Liver (tissue), 9 donors: ENCODE measurements around the gene TET2. TPM values are rescaled to one million over a fixed set of nuclear protein-coding genes. Genes with fewer than 3 reads are reported as not detected.

Source experiments
- DNase-seq: peaks from one replicate; pipeline ENCODE4 v3.0.0-alpha.2; 2017; ENCODE audit warnings: low spot score
- H3K27ac ChIP-seq, 2 donors: one replicate each; pipeline ENCODE4 v1.7.0; 2013; ENCODE audit warnings: inconsistent platforms in 2 of 2, low read length in 2 of 2, control low read depth in 1 of 2, low read depth in 1 of 2, mild to moderate bottlenecking in 1 of 2
- H3K27me3 ChIP-seq, 4 donors: one replicate each; pipeline versions ENCODE4 v1.6.1 to v1.7.0; 2013; ENCODE audit warnings: low read length in 3 of 4, inconsistent platforms in 1 of 4, mild to moderate bottlenecking in 1 of 4, moderate library complexity in 1 of 4; ENCODE audit not compliant: control insufficient read depth in 4 of 4, insufficient read depth in 4 of 4
- H3K36me3 ChIP-seq, 4 donors: one replicate each; pipeline versions ENCODE4 v1.6.1 to v1.7.0; 2013; ENCODE audit warnings: low read length in 3 of 4, mild to moderate bottlenecking in 3 of 4, low read depth in 1 of 4, moderate library complexity in 1 of 4; ENCODE audit not compliant: control insufficient read depth in 4 of 4, insufficient read depth in 3 of 4
- H3K4me1 ChIP-seq, 4 donors: one replicate each; pipeline versions ENCODE4 v1.6.1 to v1.7.0; 2013; ENCODE audit warnings: low read length in 3 of 4, mild to moderate bottlenecking in 3 of 4, moderate library complexity in 1 of 4; ENCODE audit not compliant: control insufficient read depth in 4 of 4, insufficient read depth in 4 of 4
- H3K4me3 ChIP-seq, 3 donors: one replicate each; pipeline versions ENCODE4 v1.6.1 to v1.7.0; 2013; ENCODE audit warnings: low read length in 3 of 3, control low read depth in 1 of 3, low read depth in 1 of 3, mild to moderate bottlenecking in 1 of 3
- H3K9ac ChIP-seq, 2 donors: one replicate each; pipeline ENCODE4 v1.7.0; 2013; ENCODE audit warnings: low read length in 2 of 2, mild to moderate bottlenecking in 2 of 2, moderate library complexity in 2 of 2, control low read depth in 1 of 2, low read depth in 1 of 2
- H3K9me3 ChIP-seq, 4 donors: one replicate each; pipeline versions ENCODE4 v1.6.1 to v1.7.0; 2013; ENCODE audit warnings: low read length in 3 of 4; ENCODE audit not compliant: control insufficient read depth in 4 of 4
- ATF3 ChIP-seq: IDR thresholded peaks from 2 replicates; pipeline ENCODE4 v1.6.1; 2016; ENCODE audit warnings: antibody characterized with exemption
- EGR1 ChIP-seq, 2 donors: IDR thresholded peaks; 2 replicates each; pipeline ENCODE4 v1.6.1; 2016 to 2018; ENCODE audit warnings: antibody characterized with exemption in 2 of 2, low read depth in 2 of 2
- FOXA1 ChIP-seq: IDR thresholded peaks from 2 replicates; pipeline ENCODE4 v1.6.1; 2016; ENCODE audit warnings: antibody characterized with exemption
- FOXA2 ChIP-seq: IDR thresholded peaks from 2 replicates; pipeline ENCODE4 v1.6.1; 2016; ENCODE audit warnings: antibody characterized with exemption
- GABPA ChIP-seq, 2 donors: IDR thresholded peaks in 1 of 2; conservative IDR thresholded peaks in 1 of 2; 2 replicates each; pipeline ENCODE4 v1.6.1; 2016; ENCODE audit warnings: antibody characterized with exemption in 2 of 2, mild to moderate bottlenecking in 1 of 2, moderate library complexity in 1 of 2
- HNF4G ChIP-seq: IDR thresholded peaks from 2 replicates; pipeline ENCODE4 v1.6.1; 2016; ENCODE audit warnings: antibody characterized with exemption
- NR2F2 ChIP-seq: IDR thresholded peaks from 2 replicates; pipeline ENCODE4 v1.6.1; 2016; ENCODE audit warnings: antibody characterized with exemption
- REST ChIP-seq: IDR thresholded peaks from 2 replicates; pipeline ENCODE4 v1.6.1; 2016; ENCODE audit warnings: antibody characterized with exemption, mild to moderate bottlenecking
- RXRA ChIP-seq, 2 donors: IDR thresholded peaks; 2 replicates each; pipeline ENCODE4 v1.6.1; 2017 to 2018; ENCODE audit warnings: antibody characterized with exemption in 2 of 2, mild to moderate bottlenecking in 1 of 2
- YY1 ChIP-seq: IDR thresholded peaks from 2 replicates; pipeline ENCODE4 v1.6.1; 2016; ENCODE audit warnings: antibody characterized with exemption, mild to moderate bottlenecking
- WGBS: extraction: QIAGEN DNeasy Blood & Tissue Kit; methylation state at CpG from one replicate; pipeline ENCODE4 v1.1.7; 2013; 5-methylcytosine and 5-hydroxymethylcytosine counted together
- polyA plus RNA-seq, 2 donors: library from polyadenylated mRNA; stranded (reverse) in 1 of 2; unstranded in 1 of 2; fragments of 200-250 nt in 1 of 2; fragments of >200 nt in 1 of 2; fragmentation: Nextera tagmentation in 1 of 2; extraction: Ambion mirVana in 1 of 2; gene quantifications; one replicate each; pipeline versions ENCODE4 v1.2.1 to v1.2.3, GENCODE V29; 2013 to 2015
- total RNA-seq, 2 donors: library from RNA; depleted of rRNA; stranded (reverse); fragments of >200 nt; gene quantifications; one replicate each; pipeline ENCODE4 v1.2.3, GENCODE V29; 2014
- TF ChIP-seq, protein P1 (sequence below): IDR thresholded peaks from 2 replicates; pipeline ENCODE4 v1.6.1; 2016; ENCODE audit warnings: antibody characterized with exemption
- TF ChIP-seq, protein P2 (sequence below): IDR thresholded peaks from 2 replicates; pipeline ENCODE4 v1.6.1; 2016; ENCODE audit warnings: antibody characterized with exemption
- donor health status: healthy.
- donor health status: healthy.
- donor health status: healthy.
- donor health status: healthy.
- donor health status: healthy.

The TET2 gene
- total and polyA plus RNA-seq, 4 donors = 0.88 to 8.4 (median 5.5) TPM

DNA sequence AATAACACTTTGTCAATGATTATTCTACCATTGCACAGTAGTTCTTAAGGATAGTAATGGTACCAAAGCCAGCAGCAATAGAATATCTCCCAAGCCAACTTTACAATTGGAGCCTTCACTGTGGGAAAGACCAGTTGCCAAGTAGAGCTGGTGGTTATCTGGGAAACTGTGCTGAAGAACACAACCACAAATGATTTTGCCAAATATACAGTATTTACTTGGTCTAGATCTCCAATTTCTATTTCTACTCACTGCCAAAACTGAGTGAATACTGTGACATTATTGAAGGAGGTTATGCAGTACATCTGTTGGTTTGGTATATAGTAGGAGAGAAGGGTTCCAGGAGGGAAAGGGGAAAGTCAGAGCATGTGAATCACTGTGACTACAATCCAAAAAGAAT is 3.8 kb downstream of the TET2 start:
- Histone ChIP-seq H3K27me3 (no peaks in the 10 kb centered on the region), H3K4me1 (peaks cover 9 to 33% (median 26%) of the 10 kb centered on the region in 4 donors), H3K36me3 (no peaks in the 10 kb centered on the region), H3K27ac (no peak overlapping the region), H3K4me3 (no peak overlapping the region), H3K9me3 (no peaks in the 10 kb centered on the region), H3K9ac (no peak overlapping the region)
- no peak for TF ChIP-seq YY1
- no peak for TF ChIP-seq HNF4G
- no peak for TF ChIP-seq NR2F2
- TF ChIP-seq, protein P1, sequence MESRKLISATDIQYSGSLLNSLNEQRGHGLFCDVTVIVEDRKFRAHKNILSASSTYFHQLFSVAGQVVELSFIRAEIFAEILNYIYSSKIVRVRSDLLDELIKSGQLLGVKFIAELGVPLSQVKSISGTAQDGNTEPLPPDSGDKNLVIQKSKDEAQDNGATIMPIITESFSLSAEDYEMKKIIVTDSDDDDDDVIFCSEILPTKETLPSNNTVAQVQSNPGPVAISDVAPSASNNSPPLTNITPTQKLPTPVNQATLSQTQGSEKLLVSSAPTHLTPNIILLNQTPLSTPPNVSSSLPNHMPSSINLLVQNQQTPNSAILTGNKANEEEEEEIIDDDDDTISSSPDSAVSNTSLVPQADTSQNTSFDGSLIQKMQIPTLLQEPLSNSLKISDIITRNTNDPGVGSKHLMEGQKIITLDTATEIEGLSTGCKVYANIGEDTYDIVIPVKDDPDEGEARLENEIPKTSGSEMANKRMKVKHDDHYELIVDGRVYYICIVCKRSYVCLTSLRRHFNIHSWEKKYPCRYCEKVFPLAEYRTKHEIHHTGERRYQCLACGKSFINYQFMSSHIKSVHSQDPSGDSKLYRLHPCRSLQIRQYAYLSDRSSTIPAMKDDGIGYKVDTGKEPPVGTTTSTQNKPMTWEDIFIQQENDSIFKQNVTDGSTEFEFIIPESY = no peak
- TF ChIP-seq EGR1 (IDR thresholded peaks at IDR 0.05; ENCODE audit: low read depth in 2 of 2) = no peak
- no peak for TF ChIP-seq FOXA1
- TF ChIP-seq ATF3 = no peak
- TF ChIP-seq RXRA (IDR thresholded peaks at IDR 0.05) = no peak
- TF ChIP-seq GABPA (IDR thresholded peaks at IDR 0.05 in 1 of 2, conservative IDR thresholded peaks at IDR 0.05 in 1 of 2) = no peak
- no peak for TF ChIP-seq REST
- no peak for TF ChIP-seq FOXA2
- no peak for DNase-seq

DNA sequence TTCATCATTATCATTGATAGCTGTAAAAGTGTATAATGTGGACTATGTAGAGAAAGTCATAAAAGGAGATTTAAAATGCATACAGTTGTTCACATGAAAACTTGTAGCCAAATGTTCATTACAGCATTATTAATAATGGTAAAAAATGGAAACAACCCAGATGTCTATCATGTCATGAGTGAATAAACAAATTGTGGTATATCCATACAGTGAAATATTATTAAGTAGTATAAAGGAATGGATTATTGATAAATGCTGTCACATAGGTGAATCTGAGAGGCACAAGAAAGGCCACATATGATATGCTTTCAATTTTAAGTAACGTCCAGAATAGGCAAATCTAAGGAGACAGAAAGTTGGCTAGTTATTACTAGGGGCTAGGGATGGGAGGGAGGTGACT is 7.1 kb downstream of the TET2 start:
- TF ChIP-seq, protein P1 = no peak
- TF ChIP-seq, protein P2, sequence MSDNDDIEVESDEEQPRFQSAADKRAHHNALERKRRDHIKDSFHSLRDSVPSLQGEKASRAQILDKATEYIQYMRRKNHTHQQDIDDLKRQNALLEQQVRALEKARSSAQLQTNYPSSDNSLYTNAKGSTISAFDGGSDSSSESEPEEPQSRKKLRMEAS = no peak
- TF ChIP-seq FOXA2 = no peak
- Histone ChIP-seq H3K9ac (no peak overlapping the region), H3K27me3 (no peaks in the 10 kb centered on the region), H3K27ac (no peak overlapping the region), H3K4me1 (peaks cover 9 to 31% (median 25%) of the 10 kb centered on the region in 4 donors), H3K36me3 (no peaks in the 10 kb centered on the region), H3K9me3 (no peaks in the 10 kb centered on the region), H3K4me3 (no peak overlapping the region)
- 94% methylated on average over 1 of the region's 1 CpG for WGBS
- DNase-seq = no peak
